ENCODE data around the gene PLCH1. TPM values are rescaled to one million over a fixed set of nuclear protein-coding genes. Genes with fewer than 3 reads are reported as not detected.
"Not testable (repeated sequence)": the region's sequence is repeated elsewhere in the genome, so short reads cannot be mapped to it uniquely, and the experiment has no call there.

PLCH1 gene
- polyA plus RNA-seq, 1 experiment = 0.04 TPM

DNA sequence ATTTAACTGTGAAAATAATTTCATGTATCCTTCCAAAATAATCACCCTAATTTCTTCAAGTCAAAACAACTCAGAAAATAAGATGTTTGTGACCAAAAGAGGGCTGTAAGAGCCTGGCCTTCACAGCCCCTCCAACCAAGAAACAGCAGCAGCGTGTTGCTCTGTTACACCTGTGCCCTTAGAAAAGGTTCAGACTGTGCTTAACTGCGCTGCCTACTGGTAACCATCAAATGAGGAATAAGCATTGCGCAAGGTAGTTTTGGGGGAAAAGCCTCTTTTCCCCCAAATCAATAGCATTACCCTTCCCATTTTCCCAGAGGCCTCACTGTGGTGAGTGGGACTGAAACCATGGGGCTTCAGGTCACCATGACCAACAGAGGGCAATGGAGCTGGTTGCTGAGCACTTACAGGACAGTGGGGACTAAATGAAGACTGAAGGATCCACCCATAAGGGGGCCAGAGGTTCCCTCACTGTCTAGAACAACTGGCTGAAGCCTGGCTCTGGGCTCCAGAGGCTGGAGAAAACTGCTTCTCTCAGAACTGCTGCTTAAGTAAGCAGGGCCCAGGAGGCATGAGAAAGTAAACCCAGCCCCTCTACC, 110.7 kb downstream of the PLCH1 start:
- CTCF ChIA-PET = no interaction called here

DNA sequence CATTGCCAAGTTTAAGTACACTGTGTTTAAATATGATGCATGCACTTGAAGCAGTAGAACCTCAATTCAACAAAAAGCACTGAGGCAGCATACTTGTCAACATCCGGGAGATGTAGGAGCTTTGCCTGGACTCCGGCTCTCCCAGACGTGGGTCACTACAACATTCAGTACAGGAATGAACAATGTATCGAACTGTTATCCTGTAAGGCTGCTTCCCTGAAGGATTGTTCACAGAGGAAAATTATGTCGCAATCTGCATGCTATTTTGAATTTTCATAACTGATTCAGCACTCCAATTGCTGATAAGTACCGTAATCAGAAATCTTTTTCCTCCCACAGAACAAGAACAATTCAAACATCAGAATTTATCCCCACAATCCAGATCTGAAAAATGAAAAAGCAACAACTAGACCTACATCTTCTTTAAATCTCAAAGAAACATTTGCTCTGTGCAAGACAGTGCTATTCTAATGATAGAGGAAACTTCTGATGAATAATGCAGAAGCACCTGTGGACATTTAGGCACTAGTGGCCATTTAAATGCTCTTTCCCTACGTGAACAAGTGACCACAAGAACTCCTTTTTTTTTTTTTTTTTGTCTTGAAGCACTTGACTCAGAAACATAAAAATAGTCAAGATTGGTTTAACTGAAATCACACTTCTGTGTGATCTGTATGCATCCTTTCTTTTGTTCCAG, 113.4 kb downstream of the PLCH1 start:
- no peaks in the 10 kb centered on the region for H3K27me3 ChIP-seq (ENCODE audit: control insufficient read depth, insufficient read depth, low read length)
- H3K4me3 ChIP-seq (ENCODE audit: low read depth, low read length) = no peak overlapping the region
- no peak for DNase-seq (ENCODE audit: low read depth, low spot score)
- ChIA-PET POLR2A (no interaction called here), CTCF (no interaction called here)
- TF ChIP-seq, protein P1, sequence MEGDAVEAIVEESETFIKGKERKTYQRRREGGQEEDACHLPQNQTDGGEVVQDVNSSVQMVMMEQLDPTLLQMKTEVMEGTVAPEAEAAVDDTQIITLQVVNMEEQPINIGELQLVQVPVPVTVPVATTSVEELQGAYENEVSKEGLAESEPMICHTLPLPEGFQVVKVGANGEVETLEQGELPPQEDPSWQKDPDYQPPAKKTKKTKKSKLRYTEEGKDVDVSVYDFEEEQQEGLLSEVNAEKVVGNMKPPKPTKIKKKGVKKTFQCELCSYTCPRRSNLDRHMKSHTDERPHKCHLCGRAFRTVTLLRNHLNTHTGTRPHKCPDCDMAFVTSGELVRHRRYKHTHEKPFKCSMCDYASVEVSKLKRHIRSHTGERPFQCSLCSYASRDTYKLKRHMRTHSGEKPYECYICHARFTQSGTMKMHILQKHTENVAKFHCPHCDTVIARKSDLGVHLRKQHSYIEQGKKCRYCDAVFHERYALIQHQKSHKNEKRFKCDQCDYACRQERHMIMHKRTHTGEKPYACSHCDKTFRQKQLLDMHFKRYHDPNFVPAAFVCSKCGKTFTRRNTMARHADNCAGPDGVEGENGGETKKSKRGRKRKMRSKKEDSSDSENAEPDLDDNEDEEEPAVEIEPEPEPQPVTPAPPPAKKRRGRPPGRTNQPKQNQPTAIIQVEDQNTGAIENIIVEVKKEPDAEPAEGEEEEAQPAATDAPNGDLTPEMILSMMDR (IDR thresholded peaks at IDR 0.05; ENCODE audit: low read depth, low read length) = no peak
- H3K27ac ChIP-seq (ENCODE audit: low read depth, low read length) = no peak overlapping the region
- H3K9me3 ChIP-seq (ENCODE audit: control insufficient read depth, insufficient read depth, low read length) = no peaks in the 10 kb centered on the region

More for the DNA sequence above, 110.7 kb downstream of the PLCH1 start:
- no peaks in the 10 kb centered on the region for H3K9me3 ChIP-seq (ENCODE audit: control insufficient read depth, insufficient read depth, low read length)
- TF ChIP-seq, protein P1 (IDR thresholded peaks at IDR 0.05; ENCODE audit: low read depth, low read length) = no peak
- POLR2A ChIA-PET = no interaction called here
- no peak for DNase-seq (ENCODE audit: low read depth, low spot score)
- H3K27ac ChIP-seq (ENCODE audit: low read depth, low read length) = no peak overlapping the region
- no peak overlapping the region for H3K4me3 ChIP-seq (ENCODE audit: low read depth, low read length)
- H3K27me3 ChIP-seq (ENCODE audit: control insufficient read depth, insufficient read depth, low read length) = no peaks in the 10 kb centered on the region

DNA sequence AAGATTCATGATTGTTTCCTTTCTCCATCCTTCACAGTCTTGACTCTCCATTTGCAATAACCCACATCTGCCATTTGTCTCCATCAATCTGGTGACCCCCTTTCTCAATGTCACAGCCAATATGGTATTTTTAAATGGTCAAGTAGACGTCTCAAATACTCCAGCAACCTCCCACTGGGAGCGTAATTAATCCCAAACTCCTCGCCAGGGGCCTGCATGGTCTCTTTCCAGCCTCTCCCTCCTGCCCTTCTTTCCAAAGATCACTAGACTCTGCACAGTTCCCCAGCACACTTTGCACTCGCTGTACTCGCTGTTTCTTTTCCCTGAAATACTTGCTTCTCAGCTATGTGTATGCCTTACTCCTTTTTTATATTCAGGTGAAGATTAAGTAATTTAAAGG, 115.3 kb downstream of the PLCH1 start:
- H3K4me3 ChIP-seq (ENCODE audit: low read depth, low read length) = no peak overlapping the region
- TF ChIP-seq, protein P1 (IDR thresholded peaks at IDR 0.05; ENCODE audit: low read depth, low read length) = no peak
- CTCF ChIA-PET = no interaction called here
- no peak overlapping the region for H3K27ac ChIP-seq (ENCODE audit: low read depth, low read length)
- H3K27me3 ChIP-seq (ENCODE audit: control insufficient read depth, insufficient read depth, low read length) = no peaks in the 10 kb centered on the region
- DNase-seq (ENCODE audit: low read depth, low spot score) = no peak
- POLR2A ChIA-PET = no interaction called here
- no peaks in the 10 kb centered on the region for H3K9me3 ChIP-seq (ENCODE audit: control insufficient read depth, insufficient read depth, low read length)

DNA sequence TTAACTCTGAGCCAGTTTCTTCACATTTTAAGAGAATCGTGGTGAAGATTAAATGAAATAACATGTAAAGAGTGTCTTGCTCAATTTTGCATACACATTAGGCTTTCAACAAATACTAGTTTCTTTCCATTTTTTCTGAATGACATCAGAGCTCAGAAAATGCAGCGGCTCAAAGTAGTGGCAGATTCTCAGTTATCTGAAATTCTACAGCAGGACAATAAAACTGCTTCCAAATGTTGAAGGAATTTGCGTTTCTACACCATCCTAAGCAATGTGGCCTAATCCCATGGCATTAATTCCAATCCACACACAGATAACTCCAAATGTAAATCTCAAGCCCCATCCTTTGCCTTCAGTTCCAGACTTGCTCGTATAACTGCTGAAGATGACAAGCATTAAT, 115.8 kb downstream of the PLCH1 start:
- DNase-seq (ENCODE audit: low read depth, low spot score) = no peak
- ChIA-PET CTCF (no interaction called here), POLR2A (no interaction called here)
- Histone ChIP-seq H3K4me3 (ENCODE audit: low read depth, low read length) (no peak overlapping the region), H3K27ac (ENCODE audit: low read depth, low read length) (no peak overlapping the region), H3K9me3 (ENCODE audit: control insufficient read depth, insufficient read depth, low read length) (no peaks in the 10 kb centered on the region), H3K27me3 (ENCODE audit: control insufficient read depth, insufficient read depth, low read length) (no peaks in the 10 kb centered on the region)
- TF ChIP-seq, protein P1 (IDR thresholded peaks at IDR 0.05; ENCODE audit: low read depth, low read length) = no peak

DNA sequence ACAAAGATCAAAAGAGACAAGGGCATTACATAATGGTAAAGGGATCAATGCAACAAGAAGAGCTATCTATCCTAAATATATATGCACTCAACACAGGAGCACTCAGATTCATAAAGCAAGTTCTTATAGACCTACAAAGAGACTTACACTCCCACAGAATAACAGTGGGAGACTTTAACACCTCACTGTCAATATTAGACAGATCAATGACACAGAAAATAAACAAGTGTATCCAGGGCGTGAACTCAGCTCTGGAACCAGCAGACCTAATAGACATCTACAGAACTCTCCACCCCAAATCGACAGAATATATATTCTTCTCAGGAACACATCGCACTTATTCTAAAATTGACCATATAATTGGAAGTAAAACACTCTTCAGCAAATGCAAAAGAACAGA, 122.2 kb downstream of the PLCH1 start:
- DNase-seq (ENCODE audit: low read depth, low spot score); H3K4me3 ChIP-seq (ENCODE audit: low read depth, low read length); H3K27me3 ChIP-seq (ENCODE audit: control insufficient read depth, insufficient read depth, low read length); H3K9me3 ChIP-seq (ENCODE audit: control insufficient read depth, insufficient read depth, low read length); H3K27ac ChIP-seq (ENCODE audit: low read depth, low read length); CTCF ChIA-PET; POLR2A ChIA-PET: not testable (repeated sequence)

DNA sequence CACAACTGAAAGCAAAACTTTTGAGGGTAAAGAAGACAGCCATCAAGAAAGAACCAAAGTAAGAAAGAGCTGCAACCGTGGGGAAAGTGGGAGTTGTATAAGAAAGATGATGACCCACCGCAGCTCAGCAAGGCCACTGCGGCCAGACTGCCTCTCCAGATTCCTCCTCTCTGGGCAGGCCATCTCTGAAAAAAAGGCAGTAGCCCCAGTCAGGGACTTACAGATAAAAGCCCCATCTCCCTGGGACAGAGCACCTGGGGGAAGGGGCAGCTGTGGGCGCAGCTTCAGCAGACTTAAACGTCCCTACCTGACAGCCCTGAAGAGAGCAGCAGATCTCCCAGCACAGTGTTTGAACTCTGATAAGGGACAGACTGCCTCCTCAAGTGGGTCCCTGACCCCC, 124.3 kb downstream of the PLCH1 start:
- H3K27ac ChIP-seq (ENCODE audit: low read depth, low read length); H3K9me3 ChIP-seq (ENCODE audit: control insufficient read depth, insufficient read depth, low read length); H3K4me3 ChIP-seq (ENCODE audit: low read depth, low read length); H3K27me3 ChIP-seq (ENCODE audit: control insufficient read depth, insufficient read depth, low read length); CTCF ChIA-PET; POLR2A ChIA-PET; DNase-seq (ENCODE audit: low read depth, low spot score): not testable (repeated sequence)
